Endothelial cell of umbilical vein (primary cell): ENCODE data around the gene COG2. TPM values are rescaled to one million over a fixed set of nuclear protein-coding genes. Genes with fewer than 3 reads are reported as not detected.

Experiments used
- BruUV-seq: library from RNA; stranded (reverse); fragments of 400-500 nt; replicated peaks from 2 replicates; lab custom pipeline; 2021; lab: Mats Ljungman, UMichigan
- CTCF ChIA-PET: fragments of 300-600, 350-600 bp; sonication (Branson Sonifier 250); formaldehyde crosslinking; loops from one replicate; lab custom pipeline; 2021; ENCODE audit warnings: antibody characterized with exemption, inconsistent platforms; lab: Charles Lee
- POLR2A ChIA-PET: fragments of 300-600, 350-600 bp; sonication (Branson Sonifier 250); formaldehyde crosslinking; loops from one replicate; lab custom pipeline; 2021; ENCODE audit warnings: antibody characterized with exemption, inconsistent platforms; lab: Charles Lee
- DNase-seq: peaks from one replicate; pipeline ENCODE4 v3.0.0-alpha.2; 2011; ENCODE audit warnings: low read depth, low spot score
- FAIRE-seq: peaks from 2 replicates; lab custom pipeline; 2011; peaks lifted over from hg19 to GRCh38; lab: Jason Lieb, UNC
- H2AFZ ChIP-seq: 2 replicates; pipeline ENCODE4 v1.6.0; 2012; ENCODE audit warnings: low read depth, low read length, control low read depth, inconsistent platforms
- H3K27ac ChIP-seq: 2 replicates; pipeline ENCODE4 v1.5.1; 2011; ENCODE audit warnings: low read depth, mild to moderate bottlenecking, control low read depth, low read length, moderate library complexity; ENCODE audit not compliant: insufficient read depth
- H3K27me3 ChIP-seq, 2 experiments: 2 replicates each; pipeline versions ENCODE4 v1.6.0 to v1.6.1; 2011; ENCODE audit warnings: low read length in 2 of 2, mixed read lengths in 1 of 2; ENCODE audit not compliant: control insufficient read depth in 2 of 2, insufficient read depth in 2 of 2
- H3K36me3 ChIP-seq, 2 experiments: 2 replicates in 1 of 2; 3 replicates in 1 of 2; pipeline ENCODE4 v1.5.1; 2011; ENCODE audit warnings: low read length in 2 of 2, mild to moderate bottlenecking in 1 of 2, moderate library complexity in 1 of 2; ENCODE audit not compliant: control insufficient read depth in 2 of 2, insufficient read depth in 2 of 2; ENCODE audit errors: extremely low read depth in 1 of 2
- H3K4me1 ChIP-seq: 3 replicates; pipeline ENCODE4 v1.5.1; 2011; ENCODE audit warnings: mild to moderate bottlenecking, low read length; ENCODE audit not compliant: control insufficient read depth, insufficient read depth; ENCODE audit errors: extremely low read depth
- H3K4me2 ChIP-seq: 2 replicates; pipeline ENCODE4 v1.6.1; 2011; ENCODE audit warnings: low read length, control low read depth, mixed read lengths; ENCODE audit not compliant: insufficient read depth
- H3K4me3 ChIP-seq, 3 experiments: fragments of 200-600 bp in 1 of 3; sonication (generic), shearing (Covaris generic) in 1 of 3; replicated peaks in 1 of 3; 2 replicates each; pipeline ENCODE4 v1.5.1; 2011 to 2016; ENCODE audit warnings: control low read depth in 3 of 3, low read length in 3 of 3, mild to moderate bottlenecking in 2 of 3, inconsistent platforms in 1 of 3, low read depth in 1 of 3, moderate library complexity in 1 of 3; ENCODE audit not compliant: insufficient read depth in 1 of 3
- H3K79me2 ChIP-seq: 2 replicates; pipeline ENCODE4 v1.6.0; 2012; ENCODE audit warnings: low read length, inconsistent platforms; ENCODE audit not compliant: control insufficient read depth, insufficient read depth
- H3K9ac ChIP-seq: replicated peaks from 2 replicates; pipeline ENCODE3; 2011; ENCODE audit warnings: low read length, control low read depth; ENCODE audit not compliant: insufficient read depth; ENCODE audit errors: extremely low read depth
- H3K9me1 ChIP-seq: replicated peaks from 3 replicates; pipeline ENCODE4 v1.6.0; 2011; ENCODE audit warnings: mild to moderate bottlenecking, low read length; ENCODE audit not compliant: control insufficient read depth, insufficient read depth; ENCODE audit errors: extremely low read depth
- H3K9me3 ChIP-seq: replicated peaks from 2 replicates; pipeline ENCODE4 v1.5.1; 2012; ENCODE audit warnings: low read length, inconsistent platforms; ENCODE audit not compliant: control insufficient read depth, insufficient read depth
- H4K20me1 ChIP-seq: replicated peaks from 2 replicates; pipeline ENCODE3; 2011; ENCODE audit warnings: mild to moderate bottlenecking, low read length; ENCODE audit not compliant: control insufficient read depth, insufficient read depth; ENCODE audit errors: extremely low read depth
- CTCF ChIP-seq, 2 donors: IDR thresholded peaks; 1 replicate in 1 of 2; 2 replicates in 1 of 2; pipeline ENCODE4 v1.5.1; 2011; ENCODE audit warnings: low read length in 2 of 2, mild to moderate bottlenecking in 2 of 2, moderate library complexity in 2 of 2, control low read depth in 1 of 2, inconsistent platforms in 1 of 2, low read depth in 1 of 2; ENCODE audit not compliant: insufficient read depth in 1 of 2; ENCODE audit errors: extremely low read depth in 1 of 2
- EZH2 ChIP-seq: IDR thresholded peaks from 2 replicates; pipeline ENCODE4 v1.6.1; 2012; ENCODE audit warnings: borderline replicate concordance, low read depth, mild to moderate bottlenecking, moderate library complexity, low read length, inconsistent platforms; ENCODE audit not compliant: severe bottlenecking
- FOS ChIP-seq: IDR thresholded peaks from 2 replicates; pipeline ENCODE4 v1.6.1; 2011; ENCODE audit warnings: mild to moderate bottlenecking, low read length, moderate library complexity, borderline replicate concordance; ENCODE audit not compliant: insufficient read depth
- GATA2 ChIP-seq: IDR thresholded peaks from 2 replicates; pipeline ENCODE4 v1.7.0; 2011; ENCODE audit warnings: low read depth, mild to moderate bottlenecking, moderate library complexity, mixed read lengths, low read length; ENCODE audit not compliant: insufficient read length, insufficient read depth
- JUN ChIP-seq: IDR thresholded peaks from 2 replicates; pipeline ENCODE4 v1.6.1; 2011; ENCODE audit warnings: borderline replicate concordance, low read depth; ENCODE audit not compliant: insufficient read length, insufficient read depth
- MAX ChIP-seq: IDR thresholded peaks from 2 replicates; pipeline ENCODE4 v1.6.1; 2011; ENCODE audit not compliant: insufficient read depth, insufficient read length
- MYC ChIP-seq: IDR thresholded peaks from one replicate; pipeline ENCODE4 v1.6.1; 2011; ENCODE audit warnings: mild to moderate bottlenecking, low read depth, low read length
- POLR2A ChIP-seq: IDR thresholded peaks from 2 replicates; pipeline ENCODE4 v1.6.1; 2012; ENCODE audit warnings: low read depth, mild to moderate bottlenecking, control low read depth, low read length
- POLR2AphosphoS5 ChIP-seq: IDR thresholded peaks from 2 replicates; pipeline ENCODE4 v1.6.1; 2012; ENCODE audit warnings: low read depth, mild to moderate bottlenecking, control low read depth, low read length, moderate library complexity; ENCODE audit not compliant: insufficient read depth
- dilution Hi-C: fragments of 300-500 bp; cut with MboI; formaldehyde crosslinking; loops from one replicate; pipeline ENCODE4 v1.15.0; 2019; ENCODE audit warnings: low sequenced_read_pairs; ENCODE audit not compliant: extremely low pct_ligation_motif_present
- intact Hi-C: fragments of 100-400 bp; cut with micrococcal nuclease; formaldehyde crosslinking; loops from one replicate; pipeline ENCODE4 v1.10.0; 2022
- polyA plus RNA-seq, 4 experiments: library from polyadenylated mRNA; depleted of rRNA in 3 of 4; stranded (reverse) in 3 of 4; unstranded in 1 of 4; fragments of >200 nt; gene quantifications; 2 replicates each; pipeline versions ENCODE4 v1.2.1 to v1.2.3, GENCODE V29; 2011 to 2012; ENCODE audit warnings: missing spikeins in 1 of 4
- total RNA-seq: library from RNA; stranded (reverse); gene quantifications from 2 replicates; pipeline ENCODE4 v1.2.3, GENCODE V29; 2021

Gene COG2
- total and polyA plus RNA-seq, 2 donors (not counting 3 experiments of a cell fraction or from before 2014, with no cell fraction given): 7.6 to 24.2 TPM

GRCh38 chr1:230641346-230641745 lies 935 bp upstream of the COG2 start:
- Histone ChIP-seq H3K4me1 (peaks cover 12% of the 10 kb centered on the region), H3K4me2 (no peak overlapping the region), H3K9ac (no peak overlapping the region), H3K79me2 (peaks cover 25% of the 10 kb centered on the region), H2AFZ (no peak overlapping the region), H3K9me1 (no peaks in the 10 kb centered on the region), H3K4me3 (no peak overlapping the region), H3K36me3 (no peaks in the 10 kb centered on the region), H4K20me1 (no peaks in the 10 kb centered on the region), H3K27ac (no peak overlapping the region), H3K9me3 (no peaks in the 10 kb centered on the region), H3K27me3 (peaks cover 8% of the 10 kb centered on the region in 2 experiments)
- DNase-seq: no peak
- intact Hi-C loops: loop anchor here (5.0 kb wide), 5 partner anchors 131 to 1186 kb away; partner anchors contain the start of gene TSNAX
- dilution Hi-C loops: no loop called here
- BruUV-seq: no TSS peak
- ChIA-PET CTCF (interaction anchor here (0.5 to 1.8 kb wide), 6 partner anchors 10 to 1171 kb away, joined by 3 to 8 read pairs (median 4); no protein-coding TSS in a partner anchor), POLR2A (no interaction called here)
- FAIRE-seq: no peak
- no peak for TF ChIP-seq FOS
- no peak for TF ChIP-seq POLR2AphosphoS5

GRCh38 chr1:230641900-230642262 lies 400 bp upstream of the COG2 start:
- Histone ChIP-seq H3K27me3 (peaks cover 6 to 8% of the 10 kb centered on the region in 2 experiments), H3K4me3 (peak overlapping the region in 2 of 3 experiments; percentile 18 to 30), H3K9me3 (no peaks in the 10 kb centered on the region), H2AFZ (peak overlapping the region; percentile 81), H3K9ac (no peak overlapping the region), H3K27ac (no peak overlapping the region), H3K79me2 (peaks cover 29% of the 10 kb centered on the region), H3K4me1 (peaks cover 12% of the 10 kb centered on the region), H4K20me1 (no peaks in the 10 kb centered on the region), H3K9me1 (no peaks in the 10 kb centered on the region), H3K4me2 (peak overlapping the region; percentile 41), H3K36me3 (no peaks in the 10 kb centered on the region)
- BruUV-seq: no TSS peak
- intact Hi-C loops: loop anchor here (1.0 to 5.0 kb wide), 11 partner anchors 113 to 1185 kb away; partner anchors contain the start of genes TSNAX and TTC13
- ChIA-PET POLR2A (interaction anchor here (0.6 kb wide), 1 partner anchor 226 kb away, joined by 5 read pairs; the partner anchor contains the start of gene C1orf198), CTCF (interaction anchor here (0.5 to 1.8 kb wide), 11 partner anchors 9 to 618 kb away, joined by 3 to 8 read pairs (median 4); partner anchors contain the start of genes ARV1, PGBD5 and TTC13)
- no peak for TF ChIP-seq EZH2
- no peak for TF ChIP-seq GATA2
- no peak for TF ChIP-seq POLR2AphosphoS5
- TF ChIP-seq FOS: no peak
- no peak for TF ChIP-seq MAX
- TF ChIP-seq JUN: no peak
- no peak for TF ChIP-seq POLR2A
- TF ChIP-seq MYC: no peak
- TF ChIP-seq CTCF (IDR thresholded peaks at IDR 0.05; ENCODE audit: extremely low read depth in 1 of 2, insufficient read depth in 1 of 2, low read depth in 1 of 2, low read length in 2 of 2): no peak
- FAIRE-seq (no peak), DNase-seq (no peak)
- dilution Hi-C loops: no loop called here
